ENCODE data around the gene CIP2A. TPM values are rescaled to one million over a fixed set of nuclear protein-coding genes. Genes with fewer than 3 reads are reported as not detected.

Gene CIP2A
- total and polyA plus RNA-seq, 2 of the 8 experiments (the other 6 are each of a cell fraction or from before 2014, with no cell fraction given), result 11.9 to 38.0 TPM

- no peaks in the 10 kb centered on the region for H3K36me3 ChIP-seq (ENCODE audit: control insufficient read depth in 2 of 4, insufficient read depth in 4 of 4, low read length in 3 of 4)
- no peak overlapping the region for H3K4me2 ChIP-seq (ENCODE audit: insufficient read depth in 1 of 2, low read depth in 2 of 2, low read length in 2 of 2)
- no peak overlapping the region for H3K9ac ChIP-seq (replicated peaks in 1 of 4; ENCODE audit: extremely low read depth in 1 of 4, low read depth in 3 of 4, low read length in 3 of 4)
- no peaks in the 10 kb centered on the region for H3K79me2 ChIP-seq (ENCODE audit: control insufficient read depth in 1 of 2, insufficient read depth in 2 of 2, low read length in 2 of 2)
- no peaks in the 10 kb centered on the region for H3K79me1 ChIP-seq (ENCODE audit: low read depth, low read length)
- DNase-seq (ENCODE audit: low read depth in 1 of 2, low spot score in 2 of 2) (no peak), FAIRE-seq (no peak)
- H3K23ac ChIP-seq (ENCODE audit: insufficient read length), result no peak overlapping the region
- H3K56ac ChIP-seq (replicated peaks; ENCODE audit: insufficient read length, low read depth, low read length), result no peak overlapping the region
- 0 out of 2 replicates have a peak overlapping the region, but pooled peaks have one; percentile 67 for H2AFZ ChIP-seq (ENCODE audit: low read length)
- ChIA-PET CTCF (ENCODE audit: partially characterized antibody) (interaction anchor here (0.8 to 4.9 kb wide), 4 partner anchors 11 to 48 kb away, joined by 3 to 42 read pairs (median 20); no protein-coding TSS in a partner anchor), POLR2A (ENCODE audit: partially characterized antibody) (interaction anchor here (1.2 kb wide), 1 partner anchor 27 kb away, joined by 3 read pairs; no protein-coding TSS in a partner anchor)
- no peak overlapping the region for H2BK12ac ChIP-seq (ENCODE audit: low read depth, low read length)
- H2AK5ac ChIP-seq (ENCODE audit: low read depth, low read length), result no peak overlapping the region
- no peak overlapping the region for H3K14ac ChIP-seq (ENCODE audit: insufficient read length)
- H2BK5ac ChIP-seq (ENCODE audit: low read depth, low read length), result no peak overlapping the region
- no peak overlapping the region for H2BK20ac ChIP-seq (ENCODE audit: low read length)
- no peak overlapping the region for H3K27ac ChIP-seq (ENCODE audit: low read depth, low read length)
- H3K4ac ChIP-seq (replicated peaks; ENCODE audit: insufficient read length, low read depth, low read length), result no peak overlapping the region
- H4K5ac ChIP-seq (ENCODE audit: insufficient read length, low read depth, low read length), result no peak overlapping the region
- H3K4me1 ChIP-seq (replicated peaks in 1 of 4; ENCODE audit: control insufficient read depth in 3 of 4, insufficient read depth in 4 of 4, low read length in 3 of 4), result no peaks in the 10 kb centered on the region
- H3K4me3 ChIP-seq (ENCODE audit: extremely low read depth in 1 of 4, insufficient read depth in 2 of 4, low read depth in 3 of 4, low read length in 4 of 4), result no peak overlapping the region
- no peak overlapping the region for H4K8ac ChIP-seq (ENCODE audit: extremely low read depth, insufficient read depth, low read length)
- H3K23me2 ChIP-seq (ENCODE audit: low read depth, low read length), result no peaks in the 10 kb centered on the region
- no peaks in the 10 kb centered on the region for H3K27me3 ChIP-seq (replicated peaks in 1 of 4; ENCODE audit: control insufficient read depth in 3 of 4, extremely low read depth in 1 of 4, insufficient read depth in 3 of 4, low read length in 3 of 4)
- H3K18ac ChIP-seq (ENCODE audit: extremely low read depth, low read length), result no peak overlapping the region
- H2BK15ac ChIP-seq (ENCODE audit: low read length), result no peak overlapping the region
- TF ChIP-seq POU5F1 (IDR thresholded peaks at IDR 0.05; ENCODE audit: low read depth, low read length), result no peak
- TF ChIP-seq TCF12 (IDR thresholded peaks at IDR 0.05; ENCODE audit: low read depth, low read length), result no peak
- TF ChIP-seq SAP30 (IDR thresholded peaks at IDR 0.05; ENCODE audit: insufficient read depth, insufficient replicate concordance, low read length), result no peak
- no peak for TF ChIP-seq MAX (IDR thresholded peaks at IDR 0.05)
- no peak for TF ChIP-seq RBBP5 (IDR thresholded peaks at IDR 0.05; ENCODE audit: borderline replicate concordance, low read depth, low read length)
- no peak for TF ChIP-seq GABPA (IDR thresholded peaks at IDR 0.05; ENCODE audit: borderline replicate concordance, insufficient read depth, low read length)
- TF ChIP-seq MAFK (IDR thresholded peaks at IDR 0.05; ENCODE audit: low read depth, low read length), result no peak
- no peak for TF ChIP-seq CTCF (IDR thresholded peaks at IDR 0.05; ENCODE audit: control extremely low read depth in 1 of 3, insufficient read depth in 1 of 3, low read depth in 1 of 3, low read length in 3 of 3)
- TF ChIP-seq JUN (IDR thresholded peaks at IDR 0.05; ENCODE audit: low read depth, low read length), result no peak
- TF ChIP-seq FOSL1 (IDR thresholded peaks at IDR 0.05; ENCODE audit: insufficient read depth, low read depth, low read length), result no peak
- no peak overlapping the region for H4K91ac ChIP-seq (replicated peaks; ENCODE audit: insufficient read length, low read length)
- no peak overlapping the region for H2BK120ac ChIP-seq (replicated peaks; ENCODE audit: low read depth, low read length)
- no peaks in the 10 kb centered on the region for H4K20me1 ChIP-seq (replicated peaks in 1 of 2; ENCODE audit: control insufficient read depth in 1 of 2, insufficient read depth in 2 of 2, low read length in 2 of 2)
- no peaks in the 10 kb centered on the region for H3K9me3 ChIP-seq (ENCODE audit: insufficient read depth in 2 of 2, low read depth in 1 of 2, low read length in 1 of 2)
Measured at GRCh38 chr3:108507902-108508301, 81.3 kb downstream of the CIP2A start.
